ENCODE data around the gene SYVN1.
A peak's percentile ranks its signal among the peaks of the same experiment; 100 is the strongest.

The SYVN1 gene

DNA sequence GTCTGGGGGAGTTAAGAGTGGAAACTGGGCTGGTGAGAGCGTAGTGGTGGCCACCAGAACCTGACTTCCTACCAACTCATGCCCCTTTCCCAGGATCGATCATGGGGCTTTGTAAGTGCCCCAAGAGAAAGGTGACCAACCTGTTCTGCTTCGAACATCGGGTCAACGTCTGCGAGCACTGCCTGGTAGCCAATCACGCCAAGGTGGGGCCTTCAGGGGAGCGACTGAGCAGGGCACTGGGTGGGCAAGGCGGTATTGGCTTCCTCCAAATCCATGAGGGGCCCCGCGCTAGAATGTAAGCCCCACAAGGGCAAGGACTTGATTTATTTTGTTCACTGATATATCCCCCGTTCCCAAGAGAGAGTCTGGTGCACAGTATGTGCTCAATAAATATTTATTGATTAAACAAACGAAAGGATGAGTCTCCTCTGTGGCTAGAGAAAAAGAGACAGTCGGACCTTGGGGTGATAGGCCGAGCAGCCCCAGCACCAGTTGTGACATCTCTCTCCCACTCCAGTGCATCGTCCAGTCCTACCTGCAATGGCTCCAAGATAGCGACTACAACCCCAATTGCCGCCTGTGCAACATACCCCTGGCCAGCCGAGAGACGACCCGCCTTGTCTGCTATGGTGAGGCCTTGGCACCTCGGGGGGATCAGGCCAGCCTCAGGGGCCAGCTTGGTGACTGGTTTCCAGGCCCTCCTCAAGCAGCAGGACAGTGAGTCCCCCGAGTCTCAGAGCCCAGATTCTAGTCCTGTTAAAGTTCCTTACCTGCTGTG lies 49.5 kb downstream of the SYVN1 start:
- no peak for DNase-seq

- DNase-seq = peak; percentile 96
These were observed 50.3 kb downstream of the SYVN1 start, which contains the start of the genes CDCA5 and ZFPL1 for GRCh38 chr11:65083834-65084597. Gene CDCA5, minus strand, starts transcription at chr11:65084040. Its CDS starts 62 bp downstream, at chr11:65083978. Gene ZFPL1, plus strand, starts transcription at chr11:65084222. Its CDS starts 477 bp downstream, at chr11:65084699.

DNA sequence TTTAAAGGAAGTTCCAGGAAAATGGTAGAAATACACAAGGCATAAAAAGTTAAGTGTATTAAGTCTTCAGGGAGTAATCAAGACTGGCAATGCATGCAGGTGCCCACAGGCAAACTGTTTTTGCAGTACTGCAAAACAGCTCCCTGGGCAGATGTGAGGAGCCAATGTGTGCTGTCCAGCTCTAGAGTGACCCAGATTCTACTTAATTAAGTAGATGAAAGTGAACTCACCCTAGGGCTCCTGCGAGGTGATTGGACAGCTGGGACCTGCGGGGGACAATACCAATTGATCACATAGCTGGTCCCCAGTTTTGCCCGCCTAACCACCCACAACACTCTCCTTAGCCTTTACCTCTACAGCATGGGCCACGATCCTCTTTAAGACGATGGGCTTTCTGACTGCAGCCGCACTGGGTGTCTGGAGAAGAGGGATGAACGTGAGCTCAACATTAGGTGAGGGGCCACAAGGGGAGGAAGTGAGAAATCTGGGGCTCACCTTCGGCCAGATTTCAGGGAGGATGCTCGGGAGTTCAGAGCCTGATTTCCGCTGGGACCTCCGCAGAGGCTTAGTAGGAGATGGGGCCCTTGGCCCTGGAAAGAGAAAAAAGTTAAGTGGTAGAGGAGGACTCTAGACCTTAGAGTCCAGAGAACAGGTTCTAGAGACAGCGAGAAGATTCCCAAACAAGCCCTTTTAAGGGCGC lies 51.0 kb downstream of the SYVN1 start:
- no peak for DNase-seq

DNA sequence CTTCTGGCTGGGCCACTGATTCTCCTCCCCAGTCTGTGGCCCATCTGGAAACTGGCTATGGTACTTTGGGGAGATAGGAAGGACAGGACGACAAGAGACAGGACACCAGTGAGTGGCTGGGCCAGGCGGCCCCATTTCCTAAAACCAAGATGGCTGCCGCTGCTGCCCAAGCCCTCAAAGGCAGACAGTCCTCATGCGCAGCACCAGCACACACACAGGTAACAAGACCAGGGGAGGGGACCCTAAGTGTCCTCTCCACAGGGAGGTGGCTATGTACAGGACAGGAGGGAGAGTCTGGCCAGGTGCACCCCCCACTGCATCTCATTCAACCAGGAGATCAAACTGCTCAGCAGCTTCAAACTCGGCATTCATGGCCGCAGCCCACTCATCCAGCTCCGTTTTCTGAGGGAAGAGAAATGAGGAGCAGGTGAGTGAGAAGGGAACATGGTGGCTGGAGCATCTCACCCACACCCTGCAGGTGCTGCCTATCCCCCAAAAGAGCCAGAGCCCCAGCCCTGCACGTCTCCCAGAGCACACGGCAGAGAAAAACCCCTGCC lies 55.5 kb downstream of the SYVN1 start:
- DNase-seq = no peak

- peak; percentile 67 for DNase-seq
These were observed 56.2 kb downstream of the SYVN1 start for GRCh38 chr11:65078151-65078550.

DNA sequence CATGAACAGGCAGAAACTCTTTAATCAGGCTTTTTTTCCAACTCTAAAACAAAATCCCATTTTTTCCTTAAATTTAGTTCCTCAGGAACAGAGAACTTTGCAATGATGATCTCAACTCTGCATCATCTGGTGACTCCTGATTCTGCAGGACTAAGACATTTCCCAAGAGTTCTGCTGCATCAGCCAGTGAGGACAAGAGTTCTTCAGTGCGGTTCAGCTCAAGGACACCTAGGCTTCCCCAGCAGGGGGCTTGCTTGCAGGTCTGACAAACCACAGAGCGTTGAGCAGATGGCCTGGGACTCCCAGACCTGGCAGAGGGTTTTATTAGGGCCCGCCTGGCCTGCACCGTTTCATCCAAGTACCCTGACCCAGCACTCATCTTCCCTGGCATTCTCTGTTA lies 56.9 kb downstream of the SYVN1 start:
- DNase-seq = no peak

Data from activated effector memory CD4-positive, alpha-beta T cell treated with Interleukin-2 at 50 U/mL for 16 hours (primary cell).